B cell (primary cell): ENCODE results near the gene SKAP1.

ENCODE experiments used
- CTCF ChIP-seq: fragments of 200-600 bp; IDR thresholded peaks from one replicate; pipeline ENCODE4 v1.8.0; 2022; ENCODE audit warnings: antibody characterized with exemption, mild to moderate bottlenecking
- EZH2 ChIP-seq: IDR thresholded peaks from 2 replicates; pipeline ENCODE4 v1.6.1; 2012; ENCODE audit warnings: borderline replicate concordance, low read depth, mild to moderate bottlenecking, moderate library complexity, low read length; ENCODE audit not compliant: insufficient read depth, poor library complexity, severe bottlenecking

GRCh38 chr17:48294806-48295361 is 135.1 kb downstream of the SKAP1 start:
- TF ChIP-seq CTCF (no peak), EZH2 (no peak)
